Caco-2 (cell line): ENCODE measurements around the gene PDE6C. TPM values are rescaled to one million over a fixed set of nuclear protein-coding genes. Genes with fewer than 3 reads are reported as not detected.

ENCODE experiments used
- BruUV-seq: library from RNA; stranded (reverse); fragments of 400-500 nt; replicated peaks from 2 replicates; lab custom pipeline; 2021; lab: Mats Ljungman, UMichigan
- CTCF ChIA-PET: fragments of 300-600 bp; sonication (Branson Sonifier 250); formaldehyde crosslinking; loops from one replicate; lab custom pipeline; 2022; ENCODE audit warnings: antibody characterized with exemption; lab: Charles Lee
- POLR2A ChIA-PET: fragments of 300-600 bp; sonication (Branson Sonifier 250); formaldehyde crosslinking; loops from one replicate; lab custom pipeline; 2022; ENCODE audit warnings: antibody characterized with exemption; lab: Charles Lee
- DNase-seq, 2 experiments: peaks; one replicate each; pipeline versions ENCODE4 v3.0.0 to v3.0.0-alpha.2; 2020 to 2022
- H3K27me3 ChIP-seq: replicated peaks from 2 replicates; pipeline ENCODE4 v1.6.0; 2011; ENCODE audit warnings: low read length; ENCODE audit not compliant: control insufficient read depth, insufficient read depth
- H3K36me3 ChIP-seq: 2 replicates; pipeline ENCODE4 v1.5.1; 2011; ENCODE audit warnings: low read length; ENCODE audit not compliant: control insufficient read depth, insufficient read depth
- H3K4me1 ChIP-seq: fragments of 250-450 bp; sonication (Bioruptor Pico); 2 replicates; pipeline ENCODE4 v1.5.1; 2020; ENCODE audit warnings: mild to moderate bottlenecking
- H3K4me3 ChIP-seq: 2 replicates; pipeline ENCODE4 v1.5.1; 2011; ENCODE audit warnings: low read depth, mild to moderate bottlenecking, control low read depth, low read length
- H3K9me3 ChIP-seq: fragments of 250-450 bp; sonication (Bioruptor Pico); 2 replicates; pipeline ENCODE4 v1.5.1; 2020; ENCODE audit warnings: mild to moderate bottlenecking, moderate library complexity
- H3K27ac Mint-ChIP-seq: one replicate; pipeline ENCODE4 v1.8.0; 2022; ENCODE audit warnings: mixed read lengths; ENCODE audit not compliant: unreplicated experiment
- H3K27me3 Mint-ChIP-seq: one replicate; pipeline ENCODE4 v1.8.0; 2022; ENCODE audit warnings: mixed read lengths; ENCODE audit not compliant: insufficient read depth, unreplicated experiment
- H3K36me3 Mint-ChIP-seq: one replicate; pipeline ENCODE4 v1.8.0; 2022; ENCODE audit warnings: mild to moderate bottlenecking, mixed read lengths; ENCODE audit not compliant: insufficient read depth, unreplicated experiment
- H3K4me1 Mint-ChIP-seq: one replicate; pipeline ENCODE4 v1.8.0; 2022; ENCODE audit warnings: low read depth, mixed read lengths; ENCODE audit not compliant: unreplicated experiment
- H3K4me3 Mint-ChIP-seq: one replicate; pipeline ENCODE4 v1.8.0; 2022; ENCODE audit warnings: mild to moderate bottlenecking, moderate library complexity, mixed read lengths; ENCODE audit not compliant: unreplicated experiment
- H3K9me3 Mint-ChIP-seq: one replicate; pipeline ENCODE4 v1.8.0; 2022; ENCODE audit warnings: mixed read lengths; ENCODE audit not compliant: unreplicated experiment
- intact Hi-C: fragments of 100-400 bp; cut with micrococcal nuclease; formaldehyde crosslinking; loops from one replicate; pipeline ENCODE4 v1.10.0; 2022; ENCODE audit not compliant: unreplicated experiment
- total RNA-seq: library from RNA; stranded (reverse); gene quantifications from 2 replicates; pipeline ENCODE4 v1.2.3, GENCODE V29; 2022
- TF ChIP-seq, protein P1 (sequence below), 2 experiments: fragments of 200-600 bp in 1 of 2; IDR thresholded peaks; 1 replicate in 1 of 2; 2 replicates in 1 of 2; pipeline versions ENCODE4 v1.5.1 to v1.8.0; 2011 to 2022; ENCODE audit warnings: antibody characterized with exemption in 1 of 2, control low read depth in 1 of 2, inconsistent platforms in 1 of 2, low read depth in 1 of 2, low read length in 1 of 2, mild to moderate bottlenecking in 1 of 2, moderate library complexity in 1 of 2; ENCODE audit not compliant: insufficient read depth in 1 of 2, severe bottlenecking in 1 of 2, unreplicated experiment in 1 of 2

Gene PDE6C
- total RNA-seq, 1 experiment from 2014 or later: not detected

DNA sequence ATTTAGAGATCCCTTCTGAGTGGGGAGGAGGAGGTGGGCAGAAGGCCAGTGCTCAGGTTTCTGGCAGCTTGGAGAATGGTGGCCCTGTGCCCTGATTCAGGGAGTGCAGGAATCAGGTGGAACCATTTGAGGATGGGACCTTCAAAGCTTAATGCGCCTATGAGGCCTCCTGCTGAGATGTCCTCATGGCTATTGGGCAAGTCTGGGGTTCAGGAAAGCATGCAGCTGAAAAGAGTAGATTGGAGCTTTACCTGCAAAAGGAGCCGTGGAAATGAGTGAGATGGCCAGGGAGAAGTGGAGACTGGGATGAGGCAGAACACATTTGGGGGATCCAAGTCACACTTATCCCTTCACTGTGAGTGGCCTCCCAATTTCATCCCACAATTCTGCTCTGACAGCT lies 39.7 kb upstream of the PDE6C start:
- Histone ChIP-seq H3K27me3 (no peaks in the 10 kb centered on the region), H3K9me3 (no peaks in the 10 kb centered on the region), H3K4me3 (no peak overlapping the region), H3K36me3 (no peaks in the 10 kb centered on the region), H3K4me1 (peaks cover 34% of the 10 kb centered on the region)
- H3K9me3 Mint-ChIP-seq: no peaks in the 10 kb centered on the region
- no peak overlapping the region for H3K27ac Mint-ChIP-seq
- intact Hi-C loops: no loop called here
- ChIA-PET CTCF (no interaction called here), POLR2A (no interaction called here)
- no peak for DNase-seq
- peaks cover 29% of the 10 kb centered on the region for H3K4me1 Mint-ChIP-seq
- no peaks in the 10 kb centered on the region for H3K36me3 Mint-ChIP-seq
- no peaks in the 10 kb centered on the region for H3K27me3 Mint-ChIP-seq
- TF ChIP-seq, protein P1, sequence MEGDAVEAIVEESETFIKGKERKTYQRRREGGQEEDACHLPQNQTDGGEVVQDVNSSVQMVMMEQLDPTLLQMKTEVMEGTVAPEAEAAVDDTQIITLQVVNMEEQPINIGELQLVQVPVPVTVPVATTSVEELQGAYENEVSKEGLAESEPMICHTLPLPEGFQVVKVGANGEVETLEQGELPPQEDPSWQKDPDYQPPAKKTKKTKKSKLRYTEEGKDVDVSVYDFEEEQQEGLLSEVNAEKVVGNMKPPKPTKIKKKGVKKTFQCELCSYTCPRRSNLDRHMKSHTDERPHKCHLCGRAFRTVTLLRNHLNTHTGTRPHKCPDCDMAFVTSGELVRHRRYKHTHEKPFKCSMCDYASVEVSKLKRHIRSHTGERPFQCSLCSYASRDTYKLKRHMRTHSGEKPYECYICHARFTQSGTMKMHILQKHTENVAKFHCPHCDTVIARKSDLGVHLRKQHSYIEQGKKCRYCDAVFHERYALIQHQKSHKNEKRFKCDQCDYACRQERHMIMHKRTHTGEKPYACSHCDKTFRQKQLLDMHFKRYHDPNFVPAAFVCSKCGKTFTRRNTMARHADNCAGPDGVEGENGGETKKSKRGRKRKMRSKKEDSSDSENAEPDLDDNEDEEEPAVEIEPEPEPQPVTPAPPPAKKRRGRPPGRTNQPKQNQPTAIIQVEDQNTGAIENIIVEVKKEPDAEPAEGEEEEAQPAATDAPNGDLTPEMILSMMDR (IDR thresholded peaks at IDR 0.05; ENCODE audit: insufficient read depth in 1 of 2, low read depth in 1 of 2, low read length in 1 of 2, severe bottlenecking in 1 of 2, unreplicated experiment in 1 of 2): no peak
- no peak overlapping the region for H3K4me3 Mint-ChIP-seq
- BruUV-seq: no TSS peak

DNA sequence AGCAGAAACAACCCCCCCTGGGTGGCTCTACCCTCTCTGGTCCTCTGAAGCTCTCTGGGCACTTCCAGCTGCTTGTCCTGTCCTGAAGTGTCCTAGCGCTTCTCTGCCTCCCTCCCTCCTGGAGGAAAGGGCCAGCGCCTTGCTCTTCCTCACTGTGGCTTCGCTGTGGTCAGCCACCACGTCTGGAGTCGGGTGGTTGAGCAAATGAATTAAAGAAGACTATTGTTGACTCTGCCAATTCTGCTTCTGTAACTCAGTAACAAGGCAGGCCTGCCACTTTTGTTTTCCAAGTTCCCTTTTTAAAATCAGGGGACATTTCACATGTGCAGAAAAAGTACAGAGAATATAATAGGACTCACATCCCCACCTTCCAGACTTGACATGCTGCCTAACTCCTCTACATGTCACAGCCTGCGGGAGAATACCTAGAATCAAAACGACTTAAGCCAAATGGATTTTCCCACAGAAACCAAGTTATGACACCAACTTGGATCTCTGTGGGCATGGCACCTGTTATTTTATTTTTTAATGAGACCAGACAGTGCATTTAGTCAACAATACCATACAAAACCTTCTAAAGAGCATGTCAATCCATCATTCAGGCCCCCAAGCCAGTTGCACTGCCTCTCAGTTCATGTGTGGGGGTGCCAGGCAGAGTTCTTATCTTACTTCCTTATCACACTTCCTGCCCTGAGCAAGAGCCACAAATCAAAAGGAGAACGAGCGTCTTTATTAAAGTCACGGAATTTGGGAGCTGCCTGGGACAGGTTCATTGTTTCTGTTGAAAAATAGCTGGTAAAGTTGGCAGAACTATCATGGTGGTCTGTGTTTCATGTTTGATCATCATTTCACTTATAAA lies 39.1 kb upstream of the PDE6C start:
- BruUV-seq: no TSS peak
- ChIA-PET CTCF (no interaction called here), POLR2A (no interaction called here)
- no peaks in the 10 kb centered on the region for H3K27me3 Mint-ChIP-seq
- H3K4me1 Mint-ChIP-seq: peaks cover 34% of the 10 kb centered on the region
- no peaks in the 10 kb centered on the region for H3K9me3 ChIP-seq
- H3K4me1 ChIP-seq: peaks cover 37% of the 10 kb centered on the region
- intact Hi-C loops: no loop called here
- no peaks in the 10 kb centered on the region for H3K27me3 ChIP-seq
- H3K36me3 Mint-ChIP-seq: no peaks in the 10 kb centered on the region
- H3K4me3 Mint-ChIP-seq: no peak overlapping the region
- no peaks in the 10 kb centered on the region for H3K36me3 ChIP-seq
- H3K27ac Mint-ChIP-seq: no peak overlapping the region
- H3K4me3 ChIP-seq: no peak overlapping the region
- TF ChIP-seq, protein P1 (IDR thresholded peaks at IDR 0.05; ENCODE audit: insufficient read depth in 1 of 2, low read depth in 1 of 2, low read length in 1 of 2, severe bottlenecking in 1 of 2, unreplicated experiment in 1 of 2): no peak
- no peaks in the 10 kb centered on the region for H3K9me3 Mint-ChIP-seq
- no peak for DNase-seq

DNA sequence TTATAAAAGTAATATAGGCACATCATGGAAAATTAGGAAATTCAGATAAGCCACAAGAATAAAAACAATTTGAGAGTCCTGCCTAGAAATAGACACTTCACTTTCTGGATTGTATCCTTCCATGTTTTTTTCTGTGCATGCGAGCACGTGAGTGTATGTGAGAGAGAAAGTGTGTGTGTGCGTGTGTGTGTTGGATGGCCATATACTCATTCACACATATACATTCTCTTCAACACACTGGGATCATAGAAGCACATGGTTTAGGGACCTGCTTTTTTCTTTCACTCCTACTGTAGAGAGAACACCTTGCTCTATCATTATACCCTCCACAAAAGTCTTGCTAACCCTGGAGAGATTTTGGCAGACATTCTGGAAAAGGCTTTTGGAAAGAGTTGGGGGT lies 38.4 kb upstream of the PDE6C start:
- peaks cover 44% of the 10 kb centered on the region for H3K4me1 ChIP-seq
- H3K36me3 Mint-ChIP-seq: no peaks in the 10 kb centered on the region
- H3K27ac Mint-ChIP-seq: no peak overlapping the region
- CTCF ChIA-PET: no interaction called here
- TF ChIP-seq, protein P1 (IDR thresholded peaks at IDR 0.05; ENCODE audit: insufficient read depth in 1 of 2, low read depth in 1 of 2, low read length in 1 of 2, severe bottlenecking in 1 of 2, unreplicated experiment in 1 of 2): no peak
- H3K4me3 ChIP-seq: no peak overlapping the region
- POLR2A ChIA-PET: no interaction called here
- H3K4me1 Mint-ChIP-seq: peaks cover 38% of the 10 kb centered on the region
- BruUV-seq: no TSS peak
- H3K36me3 ChIP-seq: no peaks in the 10 kb centered on the region
- H3K27me3 ChIP-seq: no peaks in the 10 kb centered on the region
- H3K9me3 ChIP-seq: no peaks in the 10 kb centered on the region
- H3K9me3 Mint-ChIP-seq: peaks cover under 1% of the 10 kb centered on the region
- intact Hi-C loops: no loop called here
- DNase-seq: no peak
- no peak overlapping the region for H3K4me3 Mint-ChIP-seq
- no peaks in the 10 kb centered on the region for H3K27me3 Mint-ChIP-seq
